NT2/D1 (cell line): ENCODE results near the gene ABCG1.

Source experiments
- SUZ12 ChIP-seq: IDR thresholded peaks from 2 replicates; pipeline ENCODE4 v1.6.1; 2011; ENCODE audit not compliant: insufficient read length, insufficient read depth; ENCODE audit errors: extremely low read depth
- YY1 ChIP-seq: IDR thresholded peaks from 2 replicates; pipeline ENCODE4 v1.6.1; 2011; ENCODE audit not compliant: insufficient read length, insufficient read depth

DNA sequence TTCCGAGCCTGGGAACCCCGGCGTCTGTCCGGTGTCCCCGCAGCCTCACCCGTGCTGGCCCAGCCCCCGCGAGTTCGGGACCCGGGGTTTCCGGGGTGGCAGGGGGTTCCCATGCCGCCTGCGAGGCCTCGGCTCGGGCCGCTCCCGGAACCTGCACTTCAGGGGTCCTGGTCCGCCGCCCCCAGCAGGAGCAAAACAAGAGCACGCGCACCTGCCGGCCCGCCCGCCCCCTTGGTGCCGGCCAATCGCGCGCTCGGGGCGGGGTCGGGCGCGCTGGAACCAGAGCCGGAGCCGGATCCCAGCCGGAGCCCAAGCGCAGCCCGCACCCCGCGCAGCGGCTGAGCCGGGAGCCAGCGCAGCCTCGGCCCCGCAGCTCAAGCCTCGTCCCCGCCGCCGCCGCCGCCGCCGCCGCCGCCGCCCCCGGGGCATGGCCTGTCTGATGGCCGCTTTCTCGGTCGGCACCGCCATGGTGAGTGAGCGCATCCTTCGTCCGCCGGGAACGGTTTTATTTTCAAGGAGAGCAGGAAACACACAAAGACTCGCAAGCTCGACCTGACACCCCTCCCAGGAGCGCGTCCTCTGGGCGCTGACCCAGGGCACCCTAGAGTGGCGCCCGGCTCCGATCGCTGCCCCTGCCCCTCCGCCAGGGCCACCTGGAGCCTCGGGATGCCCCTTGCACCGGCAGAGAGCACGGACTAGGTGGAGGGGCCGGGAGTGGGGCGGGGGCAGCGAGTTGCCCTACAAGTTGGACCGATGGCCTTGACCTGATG, at the start of gene ABCG1:
- no peak for TF ChIP-seq YY1
- TF ChIP-seq SUZ12 = no peak
